Measurements from ENCODE around the gene GLB1L3. TPM values are rescaled to one million over a fixed set of nuclear protein-coding genes. Genes with fewer than 3 reads are reported as not detected.

Gene GLB1L3
- total RNA-seq, 4 donors from 2014 or later: not detected

- Histone ChIP-seq H3K4me1 (no peaks in the 10 kb centered on the region), H3K4me3 (no peak overlapping the region), H3K36me3 (peaks cover 0 to 96% (median 0%) of the 10 kb centered on the region in 3 donors), H3K9me3 (no peaks in the 10 kb centered on the region), H3K27me3 (no peaks in the 10 kb centered on the region), H3K27ac (no peak overlapping the region)
- no peak for DNase-seq (ENCODE audit: low spot score in 2 of 2)
- TF ChIP-seq CTCF (IDR thresholded peaks at IDR 0.05): peak in 1 of 5 experiments; percentile 11
- TF ChIP-seq POLR2A (IDR thresholded peaks at IDR 0.05): no peak
- WGBS, 2 donors: 45 to 46% methylated on average over 6 to 7 of the region's 7 CpGs
Measured at GRCh38 chr11:134244593-134244992, 31.6 kb upstream of the GLB1L3 start.

GRCh38 chr11:134245434-134245833, 30.7 kb upstream of the GLB1L3 start:
- no peak overlapping the region for H3K4me3 ChIP-seq
- H3K27ac ChIP-seq: no peak overlapping the region
- TF ChIP-seq CTCF (IDR thresholded peaks at IDR 0.05) (no peak), POLR2A (IDR thresholded peaks at IDR 0.05) (no peak), EP300 (IDR thresholded peaks at IDR 0.05) (no peak)
- peaks cover 0 to 96% (median 5%) of the 10 kb centered on the region in 3 donors for H3K36me3 ChIP-seq
- no peaks in the 10 kb centered on the region for H3K9me3 ChIP-seq
- H3K4me1 ChIP-seq: no peaks in the 10 kb centered on the region
- no peaks in the 10 kb centered on the region for H3K27me3 ChIP-seq
- no peak for DNase-seq (ENCODE audit: low spot score in 2 of 2)
- WGBS, 2 donors: 91 to 92% methylated on average over 7 to 14 of the region's 14 CpGs

GRCh38 chr11:134246100-134246499, 30.1 kb upstream of the GLB1L3 start:
- TF ChIP-seq POLR2A (IDR thresholded peaks at IDR 0.05): no peak
- no peak for TF ChIP-seq EP300 (IDR thresholded peaks at IDR 0.05)
- no peak for TF ChIP-seq CTCF (IDR thresholded peaks at IDR 0.05)
- H3K27me3 ChIP-seq: no peaks in the 10 kb centered on the region
- no peak overlapping the region for H3K27ac ChIP-seq
- no peak overlapping the region for H3K4me3 ChIP-seq
- H3K9me3 ChIP-seq: no peaks in the 10 kb centered on the region
- H3K4me1 ChIP-seq: no peaks in the 10 kb centered on the region
- peaks cover 0 to 100% (median 5%) of the 10 kb centered on the region in 3 donors for H3K36me3 ChIP-seq
- 84 to 87% methylated on average over 11 of the region's 11 CpGs for WGBS, 2 donors
- DNase-seq (ENCODE audit: low spot score in 2 of 2): no peak

- no peak for DNase-seq (ENCODE audit: low spot score in 2 of 2)
- H3K27ac ChIP-seq: no peak overlapping the region
- no peaks in the 10 kb centered on the region for H3K27me3 ChIP-seq
- peaks cover 0 to 4% (median 1%) of the 10 kb centered on the region in 4 donors for H3K4me1 ChIP-seq
- H3K4me3 ChIP-seq: no peak overlapping the region
- 79 to 86% methylated on average over 4 of the region's 4 CpGs for WGBS, 2 donors
- H3K36me3 ChIP-seq: peaks cover 0 to 97% (median 5%) of the 10 kb centered on the region in 3 donors
- H3K9me3 ChIP-seq: no peaks in the 10 kb centered on the region
- TF ChIP-seq EP300 (IDR thresholded peaks at IDR 0.05) (no peak), POLR2A (IDR thresholded peaks at IDR 0.05) (no peak), CTCF (IDR thresholded peaks at IDR 0.05) (no peak)
Measured at GRCh38 chr11:134246678-134247077, 29.5 kb upstream of the GLB1L3 start.

- H3K4me3 ChIP-seq: no peak overlapping the region
- 57 to 72% methylated on average over 7 of the region's 7 CpGs for WGBS, 2 donors
- no peaks in the 10 kb centered on the region for H3K27me3 ChIP-seq
- H3K36me3 ChIP-seq: peaks cover 0 to 74% (median 5%) of the 10 kb centered on the region in 3 donors
- H3K4me1 ChIP-seq: peaks cover 0 to 13% (median 10%) of the 10 kb centered on the region in 4 donors
- H3K9me3 ChIP-seq: no peaks in the 10 kb centered on the region
- H3K27ac ChIP-seq: no peak overlapping the region
- no peak for TF ChIP-seq CTCF (IDR thresholded peaks at IDR 0.05)
- no peak for TF ChIP-seq EP300 (IDR thresholded peaks at IDR 0.05)
- TF ChIP-seq POLR2A (IDR thresholded peaks at IDR 0.05): no peak
- DNase-seq (ENCODE audit: low spot score in 2 of 2): no peak
Measured at GRCh38 chr11:134248910-134249480, 27.2 kb upstream of the GLB1L3 start.
